Gastrocnemius medialis (tissue), 4 donors: ENCODE data around the gene NMT2.

Experiments used
- CTCF ChIP-seq, 5 experiments: fragments of 450-650 bp in 3 of 5; fragments of 200-600 bp in 2 of 5; sonication (generic) in 2 of 5; IDR thresholded peaks in 4 of 5; conservative IDR thresholded peaks in 1 of 5; 1 replicate in 4 of 5; 2 replicates in 1 of 5; pipeline ENCODE4 v1.5.1; 2016 to 2019; ENCODE audit warnings: antibody characterized with exemption in 5 of 5, mild to moderate bottlenecking in 3 of 5, moderate library complexity in 3 of 5
- POLR2A ChIP-seq, 2 donors: fragments of 450-650 bp; IDR thresholded peaks; one replicate each; pipeline ENCODE4 v1.6.1; 2017; ENCODE audit warnings: antibody characterized with exemption in 2 of 2, mild to moderate bottlenecking in 2 of 2, moderate library complexity in 2 of 2

DNA sequence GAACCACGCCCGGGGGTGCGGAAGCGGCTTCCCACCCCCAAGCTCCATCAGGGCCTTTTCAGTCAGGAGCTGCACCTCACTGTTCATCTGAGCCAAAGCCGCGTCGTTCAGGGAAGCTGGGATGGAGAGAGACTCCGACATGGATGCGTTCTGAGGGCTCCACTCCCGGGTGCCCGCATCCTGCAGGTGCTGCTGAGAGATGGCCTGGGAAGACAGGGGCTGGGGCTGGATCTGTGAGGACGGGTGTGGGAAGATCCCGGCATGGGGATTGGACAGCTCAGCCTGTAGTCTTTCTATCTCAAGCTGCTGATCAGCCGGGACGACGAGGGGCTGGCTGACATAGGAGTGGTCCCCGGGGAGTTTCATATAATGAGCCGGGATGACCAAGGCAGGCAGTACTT is 45.0 kb upstream of the NMT2 start:
- TF ChIP-seq POLR2A (IDR thresholded peaks at IDR 0.05) (no peak), CTCF (IDR thresholded peaks at IDR 0.05 in 4 of 5, conservative IDR thresholded peaks at IDR 0.05 in 1 of 5) (no peak)
